ENCODE results near the gene MED16. TPM values are rescaled to one million over a fixed set of nuclear protein-coding genes. Genes with fewer than 3 reads are reported as not detected.
"Not testable (repeated sequence)": the region's sequence is repeated elsewhere in the genome, so short reads cannot be mapped to it uniquely, and the experiment has no call there.

Gene MED16
- total RNA-seq, 1 donor from 2014 or later, result 15.9 TPM

- DNase-seq (ENCODE audit: low spot score in 2 of 2); FAIRE-seq: not testable (repeated sequence)
These were observed 1.4 kb downstream of the MED16 start for GRCh38 chr19:891421-892200.

DNA sequence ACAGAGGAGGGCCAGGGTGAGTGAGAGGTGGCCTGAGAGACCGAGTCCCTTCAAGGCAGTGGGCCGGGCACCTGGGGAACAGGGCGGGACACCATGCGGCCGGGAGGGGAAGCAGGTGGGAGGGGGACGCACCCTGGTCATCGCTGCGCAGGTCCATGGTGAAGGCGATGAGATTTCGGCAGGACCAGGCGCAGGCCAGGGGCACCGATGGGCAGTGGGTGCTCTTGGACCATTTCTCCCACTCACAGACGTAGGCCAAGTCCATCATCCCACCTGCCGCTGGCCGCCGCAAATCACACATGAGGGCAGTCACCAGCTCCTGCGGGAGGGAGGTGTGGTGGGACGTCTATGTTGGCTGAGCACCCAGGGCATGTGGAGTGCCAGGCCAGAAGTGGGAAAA lies 2.2 kb downstream of the MED16 start:
- FAIRE-seq, result no peak

GRCh38 chr19:889662-890295 lies 3.2 kb downstream of the MED16 start:
- no peak for DNase-seq (ENCODE audit: low spot score in 2 of 2)
- no peak for FAIRE-seq

More for the DNA sequence above, 2.2 kb downstream of the MED16 start:
- no peak for DNase-seq (ENCODE audit: low spot score in 2 of 2)

- DNase-seq (ENCODE audit: low spot score in 2 of 2), result no peak
- FAIRE-seq, result no peak
These were observed 4.2 kb downstream of the MED16 start for GRCh38 chr19:888581-889385.

DNA sequence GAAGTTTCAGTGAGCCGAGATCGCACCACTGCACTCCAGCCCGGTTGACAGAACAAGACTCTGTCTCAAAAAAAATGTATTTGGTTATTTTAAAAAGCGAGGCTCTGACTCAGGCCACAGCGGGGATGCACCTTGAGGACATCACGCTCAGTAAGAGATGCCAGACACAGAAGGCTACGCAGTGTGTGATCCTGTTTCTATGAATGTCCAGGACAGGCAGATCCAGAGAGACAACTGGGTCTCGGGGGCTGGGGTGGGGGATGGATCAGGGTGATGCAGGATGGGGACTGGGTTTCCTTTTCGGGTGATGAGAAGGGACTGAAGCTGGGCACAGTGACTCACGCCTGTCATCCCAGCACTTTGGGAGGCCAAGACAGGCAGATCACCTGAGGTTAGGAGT lies 5.4 kb downstream of the MED16 start:
- DNase-seq (ENCODE audit: low spot score in 2 of 2) (no peak), FAIRE-seq (no peak)

- DNase-seq (ENCODE audit: low spot score in 2 of 2) (no peak), FAIRE-seq (no peak)
These were observed 5.9 kb downstream of the MED16 start for GRCh38 chr19:887072-887471.

DNA sequence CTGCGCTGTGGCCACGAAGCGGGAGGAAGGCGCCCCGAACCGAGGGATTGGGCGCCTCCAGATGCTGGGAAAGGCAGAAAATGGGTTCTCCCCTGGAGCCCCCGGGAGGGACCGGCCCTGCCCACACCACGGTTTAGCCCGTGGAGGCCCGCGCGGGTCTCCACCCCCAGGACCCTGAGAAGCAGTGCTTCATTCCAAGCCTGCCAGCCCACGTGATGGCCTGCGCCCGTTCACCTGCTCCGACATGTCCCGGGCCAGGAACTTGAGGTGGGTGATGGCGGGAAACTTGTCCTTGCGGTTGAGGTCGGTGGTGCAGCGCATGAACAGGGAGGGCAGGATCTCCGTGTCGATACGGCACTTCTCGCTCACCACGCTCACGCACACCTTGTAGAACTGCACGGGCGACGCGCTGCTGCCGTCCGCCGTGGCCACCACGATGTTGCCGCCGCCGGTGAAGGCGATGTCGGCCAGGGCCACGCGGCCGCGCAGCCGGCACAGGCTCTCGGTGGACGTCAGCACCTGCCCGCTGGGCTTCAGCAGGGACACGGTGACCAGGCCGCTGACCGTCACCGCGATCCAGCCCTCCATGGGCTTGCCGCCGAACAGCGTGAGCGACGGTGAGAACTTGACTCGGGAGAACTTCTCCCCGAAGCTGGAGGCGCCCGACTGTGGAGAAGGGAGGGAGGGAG lies 7.3 kb downstream of the MED16 start:
- FAIRE-seq (no peak), DNase-seq (ENCODE audit: low spot score in 2 of 2) (no peak)

- no peak for FAIRE-seq
- no peak for DNase-seq (ENCODE audit: low spot score in 2 of 2)
These were observed 8.4 kb downstream of the MED16 start for GRCh38 chr19:884420-885211.

DNA sequence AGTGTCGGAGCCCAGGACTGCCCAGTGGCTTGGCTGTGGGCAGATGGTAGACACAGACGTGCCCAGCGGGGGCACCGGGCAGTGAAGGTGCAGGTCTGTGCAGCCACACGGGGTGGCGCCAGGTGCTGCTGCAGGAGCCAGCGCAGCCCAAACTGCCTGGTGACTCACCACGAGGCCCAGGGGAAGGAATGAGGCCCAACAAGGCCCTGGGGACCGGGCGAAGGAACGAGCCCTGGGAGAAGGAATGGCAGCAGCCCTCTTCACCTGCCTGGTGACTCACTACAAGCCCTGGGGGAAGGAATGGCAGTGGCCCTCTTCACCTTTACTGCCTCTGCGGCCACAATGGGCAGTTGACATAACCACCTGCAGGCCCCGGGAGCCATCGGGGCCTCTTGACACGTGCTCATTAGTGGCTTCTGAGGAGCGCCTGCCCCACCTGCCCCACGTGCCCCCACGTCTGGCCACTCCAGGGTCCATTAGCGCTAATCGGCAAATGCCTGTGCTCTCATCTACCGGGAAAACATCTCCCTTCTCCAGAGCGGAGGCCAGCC lies 9.3 kb downstream of the MED16 start:
- DNase-seq (ENCODE audit: low spot score in 2 of 2) (no peak), FAIRE-seq (no peak)

DNA sequence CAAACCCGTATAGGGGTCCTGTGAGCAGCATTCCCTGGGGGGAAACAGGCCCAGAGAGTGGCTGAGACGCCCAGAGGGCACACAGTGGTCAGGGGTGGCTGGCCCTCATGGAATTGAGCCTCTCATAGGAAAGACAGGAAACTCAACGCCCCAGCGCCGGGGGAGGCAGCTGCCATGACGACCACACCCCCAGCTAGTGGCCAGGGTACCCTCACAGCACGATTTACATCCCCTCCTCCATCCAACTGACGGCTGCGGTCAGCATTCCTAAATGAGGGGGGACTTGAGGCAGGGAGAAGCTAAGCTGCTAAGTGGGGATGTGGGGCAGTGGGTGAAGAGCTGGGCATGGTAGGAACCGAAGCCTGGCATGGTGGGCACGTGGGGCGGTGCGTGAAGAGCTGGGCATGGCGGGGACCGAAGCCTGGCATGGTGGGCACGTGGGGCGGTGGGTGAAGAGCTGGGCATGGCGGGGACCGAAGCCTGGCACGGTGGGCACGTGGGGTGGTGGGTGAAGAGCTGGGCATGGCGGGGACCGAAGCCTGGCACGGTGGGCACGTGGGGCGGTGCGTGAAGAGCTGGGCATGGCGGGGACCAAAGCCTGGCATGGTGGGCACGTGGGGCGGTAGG lies 10.0 kb downstream of the MED16 start:
- FAIRE-seq (no peak), DNase-seq (ENCODE audit: low spot score in 2 of 2) (no peak)

- FAIRE-seq, result no peak
- no peak for DNase-seq (ENCODE audit: low spot score in 2 of 2)
These were observed 11.5 kb downstream of the MED16 start for GRCh38 chr19:881385-882071.

GRCh38 chr19:879711-880438 lies 13.1 kb downstream of the MED16 start:
- FAIRE-seq, result no peak
- no peak for DNase-seq (ENCODE audit: low spot score in 2 of 2)

DNA sequence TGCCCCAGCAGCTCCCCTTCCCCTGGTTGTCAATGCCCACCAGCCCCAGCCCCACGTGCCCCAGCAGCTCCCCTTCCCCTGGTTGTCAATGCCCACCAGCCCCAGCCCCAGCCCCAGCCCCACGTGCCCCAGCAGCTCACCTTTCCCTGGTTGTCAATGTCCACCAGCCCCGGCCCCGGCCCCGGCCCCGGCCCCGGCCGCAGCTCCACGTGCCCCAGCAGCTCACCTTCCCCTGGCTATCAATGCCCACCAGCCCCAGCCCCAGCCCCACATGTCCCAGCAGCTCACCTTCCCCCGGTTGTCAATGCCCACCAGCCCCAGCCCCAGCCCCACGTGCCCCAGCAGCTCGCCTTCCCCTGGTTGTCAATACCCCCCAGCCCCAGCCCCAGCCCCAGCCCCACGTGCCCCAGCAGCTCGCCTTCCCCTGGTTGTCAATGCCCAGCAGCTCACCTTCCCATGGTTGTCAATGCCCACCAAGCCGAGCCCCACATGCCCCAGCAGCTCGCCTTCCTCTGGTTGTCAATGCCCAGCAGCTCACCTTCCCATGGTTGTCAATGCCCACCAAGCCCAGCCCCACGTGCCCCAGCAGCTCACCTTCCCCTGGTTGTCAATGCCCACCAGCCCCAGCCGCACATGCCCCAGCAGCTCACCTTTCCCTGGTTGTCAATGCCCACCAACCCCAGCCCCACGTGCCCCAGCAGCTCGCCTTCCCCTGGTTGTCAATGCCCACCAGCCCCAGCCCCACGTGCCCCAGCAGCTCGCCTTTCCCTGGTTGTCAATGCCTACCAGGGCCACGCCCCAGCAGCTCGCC lies 14.0 kb downstream of the MED16 start:
- FAIRE-seq; DNase-seq (ENCODE audit: low spot score in 2 of 2): not testable (repeated sequence)

DNA sequence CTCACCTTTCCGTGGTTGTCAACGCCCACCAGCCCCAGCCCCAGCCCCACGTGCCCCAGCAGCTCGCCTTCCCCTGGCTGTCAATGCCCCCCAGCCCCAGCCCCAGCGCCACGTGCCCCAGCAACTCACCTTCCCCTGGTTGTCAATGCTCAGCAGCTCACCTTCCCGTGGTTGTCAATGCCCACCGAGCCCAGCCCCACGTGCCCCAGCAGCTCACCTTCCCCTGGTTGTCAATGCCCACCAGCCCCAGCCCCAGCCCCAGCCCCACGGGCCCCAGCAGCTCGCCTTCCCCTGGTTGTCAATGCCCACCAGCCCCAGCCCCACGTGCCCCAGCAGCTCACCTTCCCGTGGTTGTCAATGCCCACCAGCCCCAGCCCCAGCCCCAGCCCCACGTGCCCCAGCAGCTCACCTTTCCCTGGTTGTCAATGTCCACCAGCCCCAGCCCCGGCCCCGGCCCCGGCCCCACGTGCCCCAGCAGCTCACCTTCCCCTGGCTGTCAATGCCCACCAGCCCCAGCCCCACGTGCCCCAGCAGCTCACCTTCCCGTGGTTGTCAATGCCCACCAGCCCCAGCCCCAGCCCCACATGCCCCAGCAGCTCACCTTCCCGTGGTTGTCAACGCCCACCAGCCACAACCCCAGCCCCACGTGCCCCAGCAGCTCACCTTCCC lies 14.9 kb downstream of the MED16 start:
- not testable (repeated sequence) for DNase-seq (ENCODE audit: low spot score in 2 of 2); FAIRE-seq

DNA sequence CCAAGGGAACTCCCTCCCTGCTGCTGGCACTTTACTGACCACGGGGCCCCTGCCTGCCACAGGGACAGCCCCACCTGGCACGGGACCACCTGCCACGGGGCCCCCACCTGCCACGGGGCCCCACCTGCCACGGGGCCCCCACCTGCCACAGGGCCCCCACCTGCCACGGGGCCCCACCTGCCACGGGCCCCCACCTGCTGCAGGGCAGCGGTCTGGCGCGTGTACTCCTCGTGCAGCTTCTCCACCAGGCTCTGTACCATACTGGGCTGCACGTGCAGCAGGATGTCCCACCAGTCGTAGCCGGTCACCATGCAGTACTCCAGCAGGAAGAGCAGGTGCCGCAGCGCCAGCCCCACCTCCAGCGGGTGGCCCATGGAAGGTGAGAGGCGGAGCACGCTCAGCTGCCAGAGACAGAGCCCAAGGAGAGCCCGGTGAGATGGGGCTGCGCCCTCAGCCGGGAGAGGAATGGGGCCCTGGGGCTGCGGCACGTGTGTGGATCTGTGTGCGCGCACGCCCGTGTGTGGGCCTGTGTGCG lies 16.1 kb downstream of the MED16 start:
- DNase-seq (ENCODE audit: low spot score in 2 of 2), result no peak
- FAIRE-seq, result no peak

- no peak for DNase-seq (ENCODE audit: low spot score in 2 of 2)
- no peak for FAIRE-seq
These were observed 16.9 kb downstream of the MED16 start for GRCh38 chr19:876089-876488.

All from frontal cortex (tissue), 4 donors.